HG02642 (cell line): ENCODE results near the gene TUBB6.

Experiments used
- ATAC-seq: cut with Tn5 transposase; IDR thresholded peaks from one replicate; pipeline ENCODE4 v1.9.1; 2021; ENCODE audit warnings: mild to moderate bottlenecking; ENCODE audit not compliant: unreplicated experiment, poor library complexity

TUBB6 gene

DNA sequence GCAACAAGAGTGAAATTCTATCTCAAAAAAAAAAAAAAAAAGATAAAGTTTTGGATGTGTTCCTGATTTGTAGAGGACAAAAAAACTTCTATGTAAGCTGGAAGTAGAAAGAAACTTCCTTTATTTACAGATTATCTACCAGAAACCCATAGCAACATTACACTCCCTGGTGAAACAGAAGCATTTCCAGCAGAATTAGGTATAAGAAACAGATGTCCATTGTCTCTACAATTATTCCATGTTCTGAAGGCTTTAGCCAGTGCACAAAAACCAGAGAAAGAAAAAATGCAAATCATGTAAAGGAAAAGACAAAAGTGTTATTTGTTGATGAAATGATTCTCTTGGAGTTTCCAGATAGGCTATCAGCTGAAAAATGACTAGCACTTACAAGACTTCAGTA, 4.9 kb downstream of the TUBB6 start:
- no peak for ATAC-seq

GRCh38 chr18:12313530-12314245, 5.6 kb downstream of the TUBB6 start:
- ATAC-seq: no peak

DNA sequence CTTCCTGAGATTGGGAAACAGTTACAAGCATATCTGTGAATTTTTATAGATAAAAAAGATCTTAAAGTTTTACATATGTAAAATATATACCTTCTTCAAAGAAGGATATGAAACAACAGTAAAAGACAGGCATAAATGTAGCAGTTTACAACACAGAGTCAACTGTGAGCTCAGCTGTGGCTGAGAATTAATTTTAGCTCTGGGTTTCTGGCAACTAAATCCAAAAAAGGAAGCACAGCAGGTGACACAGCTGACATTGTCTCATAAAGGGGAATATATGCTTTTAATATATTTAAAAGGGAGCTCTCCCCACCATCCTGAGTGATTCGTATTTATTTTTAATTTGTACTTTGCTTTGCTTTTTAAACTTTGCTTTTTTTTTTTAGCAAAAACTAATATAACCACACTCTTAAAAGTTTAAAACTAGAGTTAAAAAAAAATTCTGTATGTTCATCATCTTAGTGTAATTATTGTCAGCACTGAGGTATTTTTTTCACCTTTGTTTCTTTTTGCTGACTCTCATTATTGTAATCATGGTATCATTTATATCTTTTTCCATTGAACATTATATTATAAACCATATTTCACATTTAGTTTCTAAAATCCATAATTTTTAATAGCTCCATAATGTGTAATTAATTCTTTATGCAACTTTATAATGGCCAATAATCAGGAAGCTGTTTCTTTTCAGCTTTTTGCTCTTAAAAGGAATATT, 6.7 kb downstream of the TUBB6 start:
- no peak for ATAC-seq

DNA sequence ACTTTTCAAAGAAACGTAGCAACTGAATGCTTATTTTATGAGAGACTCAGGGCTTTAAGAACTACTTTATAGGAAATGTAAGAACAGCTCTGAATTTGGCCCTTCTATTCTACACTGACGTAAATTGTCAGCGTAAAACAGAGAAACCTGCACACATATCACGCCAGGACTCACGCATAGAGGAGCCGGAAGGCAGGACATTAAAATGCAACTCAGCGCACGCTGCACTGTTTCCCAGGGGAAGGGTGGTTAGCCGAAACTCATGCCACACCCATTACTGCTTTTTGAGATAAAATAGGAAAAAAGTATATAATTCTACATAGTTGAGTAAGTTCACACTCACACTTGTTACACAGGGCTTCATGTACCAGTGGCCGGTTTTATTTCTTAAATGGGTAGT, 7.4 kb downstream of the TUBB6 start:
- ATAC-seq: no peak

GRCh38 chr18:12315911-12316310, 7.9 kb downstream of the TUBB6 start:
- no peak for ATAC-seq

GRCh38 chr18:12317664-12318333, 9.8 kb downstream of the TUBB6 start:
- peak; percentile 15 for ATAC-seq

DNA sequence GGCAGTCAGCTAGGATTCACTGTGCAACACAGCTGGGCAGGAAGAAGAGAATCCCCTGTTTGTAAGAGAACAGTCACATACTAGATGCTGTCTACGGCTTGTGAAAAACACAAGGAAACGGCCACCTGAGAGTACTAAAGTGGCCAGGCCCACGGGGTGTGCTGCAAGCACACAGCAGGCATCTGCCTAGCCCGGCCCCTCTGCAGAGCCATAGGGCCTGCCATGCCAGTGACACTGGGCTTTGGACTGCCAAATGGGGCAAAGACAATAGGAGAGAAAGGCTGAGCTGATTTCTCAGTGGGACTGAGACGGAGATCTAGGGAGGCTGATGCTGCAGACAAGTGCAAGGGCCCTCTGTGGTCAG, 10.3 kb downstream of the TUBB6 start:
- ATAC-seq: peak; percentile 32

GRCh38 chr18:12318857-12319256, 10.8 kb downstream of the TUBB6 start:
- ATAC-seq: no peak

- peak; percentile 77 for ATAC-seq
Observed at GRCh38 chr18:12321333-12321732, 13.3 kb downstream of the TUBB6 start.

DNA sequence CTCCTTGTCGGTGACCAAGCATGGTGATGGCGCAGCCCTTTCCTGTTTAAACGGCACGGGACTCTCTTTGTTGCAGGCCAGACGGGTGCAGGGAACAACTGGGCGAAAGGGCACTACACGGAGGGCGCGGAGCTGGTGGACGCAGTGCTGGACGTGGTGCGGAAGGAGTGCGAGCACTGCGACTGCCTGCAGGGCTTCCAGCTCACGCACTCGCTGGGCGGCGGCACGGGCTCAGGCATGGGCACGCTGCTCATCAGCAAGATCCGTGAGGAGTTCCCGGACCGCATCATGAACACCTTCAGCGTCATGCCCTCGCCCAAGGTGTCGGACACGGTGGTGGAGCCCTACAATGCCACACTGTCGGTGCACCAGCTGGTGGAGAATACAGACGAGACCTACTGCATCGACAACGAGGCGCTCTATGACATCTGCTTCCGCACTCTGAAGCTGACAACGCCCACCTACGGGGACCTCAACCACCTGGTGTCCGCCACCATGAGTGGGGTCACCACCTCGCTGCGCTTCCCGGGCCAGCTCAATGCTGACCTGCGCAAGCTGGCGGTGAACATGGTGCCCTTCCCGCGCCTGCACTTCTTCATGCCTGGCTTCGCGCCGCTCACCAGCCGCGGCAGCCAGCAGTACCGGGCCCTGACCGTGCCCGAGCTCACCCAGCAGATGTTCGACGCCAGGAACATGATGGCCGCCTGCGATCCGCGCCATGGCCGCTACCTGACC, 17.1 kb downstream of the TUBB6 start:
- ATAC-seq: no peak

DNA sequence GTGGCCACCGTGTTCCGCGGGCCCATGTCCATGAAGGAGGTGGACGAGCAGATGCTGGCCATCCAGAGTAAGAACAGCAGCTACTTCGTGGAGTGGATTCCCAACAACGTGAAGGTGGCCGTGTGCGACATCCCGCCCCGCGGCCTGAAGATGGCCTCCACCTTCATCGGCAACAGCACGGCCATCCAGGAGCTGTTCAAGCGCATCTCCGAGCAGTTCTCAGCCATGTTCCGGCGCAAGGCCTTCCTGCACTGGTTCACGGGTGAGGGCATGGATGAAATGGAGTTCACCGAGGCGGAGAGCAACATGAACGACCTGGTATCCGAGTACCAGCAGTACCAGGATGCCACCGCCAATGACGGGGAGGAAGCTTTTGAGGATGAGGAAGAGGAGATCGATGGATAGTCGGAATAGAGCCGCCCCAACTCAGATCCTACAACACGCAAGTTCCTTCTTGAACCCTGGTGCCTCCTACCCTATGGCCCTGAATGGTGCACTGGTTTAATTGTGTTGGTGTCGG, 17.7 kb downstream of the TUBB6 start:
- no peak for ATAC-seq

DNA sequence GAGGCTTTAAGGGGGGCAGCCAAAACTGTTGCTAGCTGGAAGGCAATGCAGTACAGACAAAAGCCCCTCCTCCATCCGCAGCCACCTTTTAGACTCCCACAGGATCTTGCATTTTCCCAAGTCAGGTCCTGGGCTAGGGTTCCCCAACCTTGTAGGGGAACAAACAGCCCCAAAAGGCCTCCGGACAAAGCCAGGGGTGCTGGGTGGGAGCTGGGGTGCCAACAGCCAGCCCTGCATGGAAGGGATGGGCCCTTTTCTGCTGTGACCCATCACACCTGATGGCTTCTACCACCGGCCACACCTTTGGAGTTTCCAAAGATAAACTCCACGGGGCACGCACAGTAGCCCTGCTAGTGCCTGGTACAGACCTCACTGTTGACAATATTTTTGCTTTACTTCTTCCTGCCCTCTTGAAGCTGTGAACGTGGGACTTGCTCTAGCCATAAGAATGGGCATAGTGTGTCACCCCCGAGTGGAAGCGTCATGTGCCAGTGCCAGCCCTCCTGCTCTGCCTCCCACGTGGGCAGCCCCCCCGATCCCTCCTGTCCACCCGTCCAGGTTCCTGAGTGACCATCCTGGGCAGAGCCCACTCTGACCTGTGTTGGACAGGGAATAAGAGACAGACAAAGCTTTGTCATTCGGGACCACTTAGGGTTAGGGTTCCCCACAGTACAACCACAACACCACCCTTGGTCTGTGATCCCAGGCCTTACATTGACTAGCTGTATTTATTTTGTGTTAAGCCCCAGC, 18.8 kb downstream of the TUBB6 start:
- no peak for ATAC-seq

DNA sequence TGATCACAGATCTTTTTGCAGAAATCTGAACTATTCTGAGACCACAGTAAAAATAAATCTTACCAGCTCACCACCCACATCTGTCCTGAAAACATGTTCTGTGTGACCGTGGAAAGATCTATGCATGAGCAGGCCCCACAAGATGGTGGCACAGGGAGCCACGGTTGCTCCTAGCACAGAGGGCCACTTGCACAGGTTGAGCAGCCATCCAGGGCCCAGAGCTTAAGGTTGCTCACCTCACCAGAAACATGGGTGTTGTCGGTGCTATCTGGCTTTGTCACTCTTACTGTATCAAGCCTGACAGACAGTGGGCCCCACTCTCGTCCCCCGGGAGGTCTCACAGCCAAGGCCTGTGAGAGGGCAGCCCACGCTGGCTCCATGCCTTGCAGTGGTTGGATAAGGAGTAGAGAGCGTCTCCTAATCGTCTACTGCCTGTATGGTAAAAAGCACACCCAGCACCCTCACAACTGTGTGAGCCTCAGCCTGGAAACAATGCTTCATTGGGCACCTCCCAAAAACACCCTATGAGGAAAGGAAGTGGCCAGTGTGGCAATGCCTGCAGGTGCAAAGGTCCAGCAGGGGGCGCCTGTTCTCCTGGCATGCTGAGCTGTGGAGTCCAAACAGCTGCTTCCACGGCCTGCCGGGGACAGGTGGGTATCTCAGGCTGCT, 19.6 kb downstream of the TUBB6 start:
- peak; percentile 83 for ATAC-seq

DNA sequence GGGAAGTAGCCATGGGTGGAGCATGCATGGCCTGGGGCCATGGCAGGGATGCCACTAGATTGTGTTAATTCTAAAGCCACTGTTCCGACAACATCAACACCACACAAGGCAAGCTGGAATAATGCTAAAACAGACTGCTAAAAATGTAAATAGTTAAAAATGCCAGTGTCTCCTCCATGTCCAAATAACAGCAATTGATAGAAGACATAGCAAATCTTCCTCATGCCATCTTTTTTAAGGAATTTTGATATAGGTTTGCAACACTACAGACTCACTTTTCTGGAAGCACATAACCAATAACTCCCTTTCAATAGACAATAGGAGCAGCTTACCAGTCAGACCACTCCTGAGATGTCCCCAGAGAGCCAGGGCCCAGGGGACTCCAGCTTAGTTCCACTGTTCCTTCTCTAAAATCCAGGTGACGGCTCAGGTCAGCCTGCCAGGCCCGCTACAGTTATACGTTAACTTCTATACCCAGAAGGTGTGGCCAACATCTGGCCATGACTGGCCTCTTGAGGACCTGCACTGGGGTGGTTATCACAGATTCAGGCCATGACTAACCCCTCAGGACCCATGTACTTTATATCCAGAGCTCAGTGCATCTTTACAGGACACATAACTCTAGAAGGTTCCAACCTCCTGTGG, 20.3 kb downstream of the TUBB6 start:
- ATAC-seq: no peak

- no peak for ATAC-seq
Observed at GRCh38 chr18:12329125-12329698, 21.2 kb downstream of the TUBB6 start.

DNA sequence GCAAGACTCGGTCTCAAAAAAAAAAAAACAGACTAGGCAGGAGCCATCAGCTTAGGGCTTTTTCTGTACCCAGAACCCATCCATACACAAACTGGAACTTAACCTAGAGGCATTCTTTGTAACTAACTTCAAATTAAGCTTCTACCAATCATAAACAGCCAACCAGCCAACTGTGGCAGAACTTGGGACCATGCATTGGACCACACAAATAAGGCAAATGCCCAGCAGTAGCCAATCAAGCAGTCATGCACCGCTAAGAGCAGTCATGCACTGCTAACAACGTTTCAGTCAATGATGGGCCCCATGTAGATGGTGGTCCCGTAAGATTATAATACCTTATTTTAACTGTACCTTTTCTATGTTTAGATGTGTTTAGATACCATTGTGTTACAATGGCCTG, 22.7 kb downstream of the TUBB6 start:
- no peak for ATAC-seq

DNA sequence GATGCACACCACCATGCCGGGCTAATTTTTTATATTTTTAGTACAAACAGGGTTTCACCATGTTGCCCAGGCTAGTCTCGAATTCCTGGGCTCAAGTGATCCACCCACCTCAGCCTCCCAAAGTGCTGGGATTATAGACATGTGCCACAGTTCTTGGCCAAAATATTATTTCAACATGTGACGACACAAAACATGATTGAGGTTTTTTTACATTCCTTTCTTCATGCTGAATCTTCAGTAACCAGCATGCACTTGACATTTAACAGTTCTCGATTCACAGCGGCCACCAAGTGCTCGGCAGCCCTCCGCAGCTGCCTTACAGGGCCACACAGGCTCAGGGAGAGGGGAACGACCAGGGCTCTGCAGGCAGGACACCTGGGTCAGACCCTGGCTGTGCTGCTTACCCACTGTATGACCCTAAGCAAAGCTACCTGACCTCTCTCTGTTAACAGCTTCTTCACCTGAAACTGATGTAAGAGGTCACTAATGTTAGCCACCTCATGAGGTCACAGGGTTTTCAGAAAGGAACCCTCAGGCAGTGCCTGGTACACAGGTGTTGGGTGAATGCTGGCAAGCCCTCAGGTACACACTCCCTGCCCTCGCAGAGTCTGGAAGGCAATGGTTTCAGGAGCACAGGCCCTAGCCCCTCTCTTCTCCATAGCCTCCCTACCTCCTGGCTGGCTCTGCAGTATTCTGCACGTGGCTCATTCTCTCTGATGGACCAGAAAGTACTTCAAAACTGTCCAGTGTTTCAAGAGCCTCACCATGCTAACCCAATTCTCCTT, 25.7 kb downstream of the TUBB6 start:
- ATAC-seq: no peak

DNA sequence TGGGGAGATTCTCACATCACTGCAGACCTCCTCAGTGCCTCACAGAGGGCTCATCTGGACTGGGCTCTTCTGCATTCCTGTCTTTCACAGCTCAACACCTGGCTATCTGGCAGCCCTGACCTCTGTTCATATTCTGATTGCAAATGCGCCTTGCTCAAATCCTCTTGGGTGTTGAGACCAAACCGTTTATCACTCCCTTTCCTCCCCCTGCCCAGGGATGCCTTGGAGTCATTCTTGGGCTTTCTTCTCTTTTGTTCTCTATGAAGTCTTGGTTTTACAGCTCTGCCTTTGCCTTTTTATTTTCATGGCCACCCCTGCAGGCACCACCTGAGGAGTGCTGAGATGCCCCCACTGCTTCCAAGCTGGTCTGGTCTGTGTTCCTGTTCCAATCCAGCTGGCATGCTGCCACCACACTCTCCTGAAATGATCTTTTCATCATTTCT, 26.3 kb downstream of the TUBB6 start:
- ATAC-seq: no peak
